HK-2 (cell line): ENCODE data around the gene FCER2.
A peak's percentile ranks its signal among the peaks of the same experiment; 100 is the strongest.
"Not testable (repeated sequence)": the region's sequence is repeated elsewhere in the genome, so short reads cannot be mapped to it uniquely, and the experiment has no call there.

Experiments
- DNase-seq: peaks from one replicate; pipeline ENCODE4 v3.0.0-alpha.2; 2018; ENCODE audit not compliant: unreplicated experiment

The FCER2 gene

GRCh38 chr19:7701654-7702457 lies at the start of gene FCER2:
Gene FCER2, minus strand, starts transcription at chr19:7702131. Its CDS starts 2,371 bp downstream, at chr19:7699760.
- no peak for DNase-seq

DNA sequence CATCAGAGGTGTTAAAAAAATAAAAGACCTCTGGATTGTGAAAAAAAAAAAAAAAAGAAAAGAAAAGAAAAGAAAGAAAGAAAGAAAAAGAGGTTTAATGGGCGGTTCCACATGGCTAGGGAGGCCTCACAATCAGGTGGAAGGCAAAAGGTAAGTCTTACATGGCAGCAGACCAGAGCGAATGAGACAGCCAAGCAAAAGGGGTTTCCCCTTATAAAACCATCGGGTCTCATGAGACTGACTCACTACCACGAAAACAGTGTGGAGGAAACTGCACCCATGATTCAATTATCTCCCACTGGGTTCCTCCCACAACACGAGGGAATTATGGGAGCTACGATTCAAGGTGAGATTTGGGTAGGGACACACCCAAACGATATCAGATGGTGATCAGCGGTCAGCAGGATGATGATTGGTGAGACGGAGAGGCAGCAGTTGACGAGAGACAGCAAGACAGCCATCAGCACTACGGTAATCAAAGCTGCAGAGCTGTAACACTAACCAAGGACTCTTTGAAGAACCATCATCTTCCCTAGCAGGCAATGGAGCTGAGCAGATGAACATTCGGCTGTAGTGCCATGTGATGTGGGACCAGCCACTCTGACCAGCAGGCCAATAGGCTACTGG lies 49.3 kb upstream of the FCER2 start:
- no peak for DNase-seq

DNA sequence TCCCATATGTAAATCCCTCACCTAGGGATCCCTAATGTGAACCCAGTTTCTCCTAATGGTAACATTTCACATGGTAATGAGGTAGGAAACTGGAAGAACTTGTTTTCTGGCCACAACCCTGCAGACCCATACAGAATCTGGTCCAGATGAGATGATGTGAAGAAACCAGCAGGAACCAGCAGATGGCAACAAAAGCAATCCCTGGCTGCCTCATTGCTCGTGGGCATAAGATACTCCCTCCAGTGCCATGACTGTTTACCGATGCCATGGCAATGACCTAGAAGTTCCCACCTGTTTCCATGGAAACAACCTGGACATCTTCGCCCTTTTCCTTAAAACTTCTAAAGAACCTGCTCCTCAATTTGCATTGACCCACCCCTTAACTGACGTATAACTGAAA lies 46.8 kb upstream of the FCER2 start:
- no peak for DNase-seq

- DNase-seq: no peak
Observed at GRCh38 chr19:7748171-7748570, 46.2 kb upstream of the FCER2 start.

DNA sequence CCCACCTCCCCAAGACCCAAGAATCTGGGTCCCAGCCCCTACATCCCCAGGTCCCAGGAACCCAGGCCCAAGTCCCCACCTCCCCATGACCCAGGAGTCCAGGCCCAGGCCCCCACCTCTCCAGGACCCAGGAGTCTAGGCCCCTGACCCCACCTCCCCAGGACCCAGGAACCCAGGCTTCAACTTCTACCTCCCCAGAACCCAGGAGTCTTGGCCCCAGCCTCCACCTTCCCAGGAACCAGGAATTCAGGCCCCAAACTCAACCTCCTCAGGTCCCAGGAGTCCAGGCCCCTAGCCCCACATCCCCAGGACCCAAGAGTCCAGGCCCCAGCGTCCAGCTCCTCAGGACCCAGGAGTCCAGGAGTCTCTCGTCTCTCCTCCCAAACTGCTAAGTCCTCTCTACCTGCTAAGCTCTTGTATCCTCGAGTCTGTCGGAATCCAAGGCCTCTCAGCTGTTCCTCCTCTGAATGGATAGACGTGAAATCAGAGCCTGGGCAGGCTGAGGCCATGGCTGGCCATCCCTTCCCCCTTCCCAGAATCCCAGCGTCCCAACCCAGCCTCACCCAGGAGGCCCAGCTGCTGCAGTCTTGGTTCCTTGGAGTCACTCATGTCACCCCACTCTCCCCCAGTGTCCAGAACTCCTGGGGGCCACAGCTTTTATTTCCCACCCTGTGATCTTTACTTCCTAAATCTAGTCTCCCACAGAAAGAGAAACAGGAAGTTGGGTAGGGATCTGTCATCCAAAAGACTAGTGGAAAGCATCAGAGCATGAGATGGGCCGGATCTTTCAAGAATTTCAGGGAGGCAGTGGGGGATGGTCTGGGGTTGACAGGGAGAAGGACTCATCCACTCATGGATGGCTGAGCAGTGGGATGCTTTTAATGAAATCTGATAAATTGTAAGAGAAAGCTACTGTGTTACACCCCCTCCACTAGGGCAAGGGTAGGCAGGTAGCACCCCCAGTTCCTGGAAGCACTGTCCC lies 45.3 kb upstream of the FCER2 start, which contains the start of gene CD209:
Gene CD209 (minus strand): TSS at position 632 of the 982 bp plus-strand sequence. CDS start 23 bp downstream, at position 609.
- DNase-seq: peak; percentile 5

DNA sequence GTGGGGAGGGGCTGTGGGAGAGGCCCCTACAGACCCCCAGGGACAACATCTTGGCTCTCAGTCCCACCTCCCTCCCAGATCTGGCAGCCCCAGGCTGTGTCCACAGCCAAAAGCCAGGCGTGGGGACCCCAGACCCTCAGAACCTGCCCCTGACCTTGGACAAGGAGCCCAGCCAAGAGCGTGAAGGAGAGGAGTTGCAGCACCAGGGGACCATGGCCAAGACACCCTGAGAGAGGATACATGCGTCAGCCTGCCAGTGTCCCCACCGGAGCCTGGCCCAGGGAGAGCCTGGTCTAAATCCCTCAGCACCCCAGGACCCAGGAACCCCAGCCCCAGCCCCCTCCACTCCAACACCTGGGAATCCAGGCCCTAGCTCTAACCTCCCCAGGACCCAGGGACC lies 44.4 kb upstream of the FCER2 start:
- not testable (repeated sequence) for DNase-seq

- no peak for DNase-seq
Observed at GRCh38 chr19:7744871-7745650, 43.1 kb upstream of the FCER2 start.

- DNase-seq: no peak
Observed at GRCh38 chr19:7744199-7744786, 42.4 kb upstream of the FCER2 start.

GRCh38 chr19:7743425-7743841 lies 41.5 kb upstream of the FCER2 start:
- DNase-seq: no peak

GRCh38 chr19:7742991-7743390 lies 41.1 kb upstream of the FCER2 start:
- DNase-seq: no peak

DNA sequence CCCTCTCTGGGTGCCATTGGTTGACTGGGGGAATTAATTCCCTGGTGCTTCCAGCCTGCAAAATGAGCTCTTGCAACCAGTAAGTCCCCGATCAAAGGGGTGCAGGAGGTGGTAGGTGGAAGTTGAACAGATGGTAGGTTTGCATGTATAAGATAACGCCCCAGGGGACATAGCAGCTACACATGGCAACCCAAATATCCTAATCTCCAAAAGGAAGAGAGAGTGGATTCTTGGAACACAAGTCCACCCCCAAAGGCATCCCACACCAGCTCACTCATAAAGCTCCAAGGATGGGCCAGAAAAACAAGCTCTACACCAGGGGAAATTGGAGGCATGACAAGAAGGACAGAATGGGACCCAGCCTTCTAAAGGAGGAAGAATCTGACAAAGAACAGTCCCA lies 40.6 kb upstream of the FCER2 start:
- DNase-seq: no peak

- no peak for DNase-seq
Observed at GRCh38 chr19:7740682-7741054, 38.7 kb upstream of the FCER2 start.

- DNase-seq: no peak
Observed at GRCh38 chr19:7739801-7740681, 38.1 kb upstream of the FCER2 start.

DNA sequence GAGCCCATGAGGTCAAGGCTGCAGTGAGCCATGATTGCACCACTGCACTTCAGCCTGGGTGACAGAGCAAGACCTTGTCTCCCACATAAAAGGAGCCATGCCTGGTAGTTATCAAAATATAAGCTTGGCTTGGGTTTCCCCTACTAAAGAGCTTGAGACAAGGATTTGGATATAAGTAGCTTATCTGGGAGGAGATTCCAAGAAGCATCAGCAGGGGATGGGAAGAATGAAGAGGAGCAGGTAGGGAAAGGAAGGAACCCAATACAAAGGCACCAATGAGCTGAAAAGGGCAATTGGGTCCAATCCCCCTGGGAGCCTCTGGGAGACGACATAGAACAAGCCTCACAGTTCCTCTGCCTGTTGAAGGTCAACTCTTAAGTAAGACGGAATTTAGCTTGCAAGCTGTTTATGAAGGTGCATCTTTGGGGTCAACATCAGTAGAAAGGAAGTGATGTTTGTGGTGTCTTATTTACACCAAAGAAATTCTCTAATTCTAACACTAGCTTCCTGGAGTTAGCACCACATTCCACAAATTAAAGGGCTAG lies 37.4 kb upstream of the FCER2 start:
- DNase-seq: no peak

DNA sequence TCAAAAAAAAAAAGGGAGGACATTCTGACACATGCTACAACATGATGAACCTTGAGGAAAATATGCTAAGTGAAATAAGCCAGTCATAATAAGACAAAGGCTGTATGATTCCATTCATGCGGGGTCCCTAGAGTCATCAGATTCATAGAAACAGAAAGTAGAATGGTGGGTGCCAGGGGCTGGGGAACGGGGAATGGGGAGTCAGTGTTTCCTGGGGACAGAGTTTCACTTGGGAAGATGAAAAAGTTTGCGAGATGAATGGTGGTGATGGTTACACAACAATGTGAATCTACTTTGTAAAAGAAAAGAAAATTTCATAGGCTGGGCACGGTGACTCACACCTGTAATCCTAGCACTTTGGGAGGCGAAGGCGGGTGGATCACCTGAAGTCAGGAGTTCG lies 36.1 kb upstream of the FCER2 start:
- no peak for DNase-seq

- no peak for DNase-seq
Observed at GRCh38 chr19:7737215-7737614, 35.3 kb upstream of the FCER2 start.

GRCh38 chr19:7736148-7736547 lies 34.2 kb upstream of the FCER2 start:
- DNase-seq: no peak

- no peak for DNase-seq
Observed at GRCh38 chr19:7734220-7735203, 32.6 kb upstream of the FCER2 start.
